ENCODE results near the gene KCNF1. TPM values are rescaled to one million over a fixed set of nuclear protein-coding genes. Genes with fewer than 3 reads are reported as not detected.

The KCNF1 gene
- total RNA-seq, 1 donor from 2014 or later: 0.30 TPM

GRCh38 chr2:10926191-10926820, 14.6 kb downstream of the KCNF1 start:
- DNase-seq: no peak
- no peaks in the 10 kb centered on the region for H3K9me3 ChIP-seq (replicated peaks)
- H3K27ac ChIP-seq (replicated peaks): no peak overlapping the region
- H3K4me3 ChIP-seq: no peak overlapping the region
- intact Hi-C loops (cut with micrococcal nuclease): loop anchor here (10.0 kb wide), 1 partner anchor 92 kb away; no protein-coding TSS in a partner anchor
- H3K27me3 ChIP-seq (ENCODE audit: low read depth): peaks cover 87% of the 10 kb centered on the region
- TF ChIP-seq CTCF (IDR thresholded peaks at IDR 0.05; ENCODE audit: borderline replicate concordance): no peak
- H3K4me1 ChIP-seq: no peaks in the 10 kb centered on the region
- H3K36me3 ChIP-seq: no peaks in the 10 kb centered on the region

GRCh38 chr2:10930721-10931516, 19.2 kb downstream of the KCNF1 start:
- peaks cover 85% of the 10 kb centered on the region for H3K27me3 ChIP-seq (ENCODE audit: low read depth)
- DNase-seq: no peak
- no peak overlapping the region for H3K4me3 ChIP-seq
- H3K4me1 ChIP-seq: no peaks in the 10 kb centered on the region
- H3K27ac ChIP-seq (replicated peaks): no peak overlapping the region
- no peaks in the 10 kb centered on the region for H3K9me3 ChIP-seq (replicated peaks)
- H3K36me3 ChIP-seq: no peaks in the 10 kb centered on the region
- TF ChIP-seq CTCF (IDR thresholded peaks at IDR 0.05; ENCODE audit: borderline replicate concordance): no peak
- intact Hi-C loops (cut with micrococcal nuclease): no loop called here

GRCh38 chr2:10931710-10932255, 20.0 kb downstream of the KCNF1 start:
- intact Hi-C loops (cut with micrococcal nuclease): no loop called here
- peaks cover 82% of the 10 kb centered on the region for H3K27me3 ChIP-seq (ENCODE audit: low read depth)
- H3K4me1 ChIP-seq: no peaks in the 10 kb centered on the region
- no peaks in the 10 kb centered on the region for H3K9me3 ChIP-seq (replicated peaks)
- no peak for TF ChIP-seq CTCF (IDR thresholded peaks at IDR 0.05; ENCODE audit: borderline replicate concordance)
- no peak for DNase-seq
- H3K27ac ChIP-seq (replicated peaks): no peak overlapping the region
- no peaks in the 10 kb centered on the region for H3K36me3 ChIP-seq
- H3K4me3 ChIP-seq: no peak overlapping the region

- Histone ChIP-seq H3K4me1 (no peaks in the 10 kb centered on the region), H3K36me3 (no peaks in the 10 kb centered on the region), H3K27me3 (ENCODE audit: low read depth) (peaks cover 75% of the 10 kb centered on the region), H3K27ac (replicated peaks) (no peak overlapping the region), H3K4me3 (no peak overlapping the region), H3K9me3 (replicated peaks) (no peaks in the 10 kb centered on the region)
- no peak for DNase-seq
- intact Hi-C loops (cut with micrococcal nuclease): no loop called here
- no peak for TF ChIP-seq CTCF (IDR thresholded peaks at IDR 0.05; ENCODE audit: borderline replicate concordance)
These were observed 20.8 kb downstream of the KCNF1 start for GRCh38 chr2:10932345-10933151.

- Histone ChIP-seq H3K27ac (replicated peaks) (no peak overlapping the region), H3K36me3 (no peaks in the 10 kb centered on the region), H3K27me3 (ENCODE audit: low read depth) (peaks cover 63% of the 10 kb centered on the region), H3K4me1 (no peaks in the 10 kb centered on the region), H3K4me3 (no peak overlapping the region), H3K9me3 (replicated peaks) (peaks cover 8% of the 10 kb centered on the region)
- no peak for TF ChIP-seq CTCF (IDR thresholded peaks at IDR 0.05; ENCODE audit: borderline replicate concordance)
- intact Hi-C loops (cut with micrococcal nuclease): no loop called here
- DNase-seq: no peak
These were observed 22.0 kb downstream of the KCNF1 start for GRCh38 chr2:10933700-10934225.
